SK-N-SH treated with all-trans-retinoic acid at 6 μM for 48 hours (cell line): ENCODE results near the gene MGLL.

ENCODE experiments used
- ATAC-seq: fragments of 200-7000 bp; cut with Tn5 transposase; 3 replicates; pipeline ENCODE4 v1.9.1; 2020; ENCODE audit warnings: mild to moderate bottlenecking, moderate library complexity
- ARNTL ChIP-seq: fragments of 450-650 bp; formaldehyde crosslinking; IDR thresholded peaks from 2 replicates; pipeline ENCODE4 v1.5.0; 2020; ENCODE audit warnings: low read depth, mild to moderate bottlenecking, moderate library complexity, borderline replicate concordance
- BACH2 ChIP-seq: fragments of 250-450 bp; sonication (Bioruptor Pico); IDR thresholded peaks from 2 replicates; pipeline ENCODE4 v1.9.0; 2021; ENCODE audit warnings: mild to moderate bottlenecking, borderline replicate concordance
- CSDC2 ChIP-seq: fragments of 250-450 bp; sonication (Bioruptor Pico); IDR thresholded peaks from 2 replicates; pipeline ENCODE4 v1.5.0; 2020; ENCODE audit warnings: mild to moderate bottlenecking, moderate library complexity
- ESRRG ChIP-seq: fragments of 250-450 bp; sonication (Bioruptor Pico); IDR thresholded peaks from 2 replicates; pipeline ENCODE4 v1.6.1; 2021; ENCODE audit warnings: mild to moderate bottlenecking
- GLIS3 ChIP-seq: fragments of 250-450 bp; sonication (Bioruptor Pico); IDR thresholded peaks from 2 replicates; pipeline ENCODE4 v1.5.0; 2020; ENCODE audit warnings: mild to moderate bottlenecking, moderate library complexity
- ISL1 ChIP-seq: fragments of 250-450 bp; sonication (Bioruptor Pico); IDR thresholded peaks from 2 replicates; pipeline ENCODE4 v2.1.2; 2022; ENCODE audit warnings: mild to moderate bottlenecking, moderate library complexity
- OSR1 ChIP-seq: fragments of 250-450 bp; sonication (Bioruptor Pico); IDR thresholded peaks from 2 replicates; pipeline ENCODE4 v1.8.0; 2022; ENCODE audit warnings: moderate library complexity, mild to moderate bottlenecking, inconsistent platforms
- POU6F1 ChIP-seq: fragments of 250-450 bp; sonication (Bioruptor Pico); IDR thresholded peaks from 2 replicates; pipeline ENCODE4 v1.8.0; 2021; ENCODE audit warnings: low read depth, mild to moderate bottlenecking, moderate library complexity, borderline replicate concordance
- PPARA ChIP-seq: fragments of 250-450 bp; sonication (Bioruptor Pico); IDR thresholded peaks from 2 replicates; pipeline ENCODE4 v1.5.0; 2020; ENCODE audit warnings: mild to moderate bottlenecking, borderline replicate concordance
- RARB ChIP-seq: fragments of 250-450 bp; sonication (Bioruptor Pico); IDR thresholded peaks from 2 replicates; pipeline ENCODE4 v1.8.0; 2021; ENCODE audit warnings: mild to moderate bottlenecking, moderate library complexity
- SNAI2 ChIP-seq: fragments of 250-450 bp; sonication (Bioruptor Pico); IDR thresholded peaks from 2 replicates; pipeline ENCODE4 v1.5.0; 2020; ENCODE audit warnings: mild to moderate bottlenecking, moderate library complexity
- TCF4 ChIP-seq: fragments of 250-450 bp; sonication (Bioruptor Pico); IDR thresholded peaks from 2 replicates; pipeline ENCODE4 v1.8.0; 2021; ENCODE audit warnings: mild to moderate bottlenecking, moderate library complexity, borderline replicate concordance
- TOX ChIP-seq: fragments of 250-450 bp; sonication (Bioruptor Pico); IDR thresholded peaks from 2 replicates; pipeline ENCODE4 v1.8.0; 2021; ENCODE audit warnings: mild to moderate bottlenecking, moderate library complexity, borderline replicate concordance
- TSHZ2 ChIP-seq: fragments of 250-450 bp; sonication (Bioruptor Pico); IDR thresholded peaks from 2 replicates; pipeline ENCODE4 v1.5.0; 2020; ENCODE audit warnings: mild to moderate bottlenecking, moderate library complexity
- ZC3H10 ChIP-seq: fragments of 250-450 bp; sonication (Bioruptor Pico); IDR thresholded peaks from 2 replicates; pipeline ENCODE4 v1.5.1; 2021; ENCODE audit warnings: mild to moderate bottlenecking, moderate library complexity
- ZFP3 ChIP-seq: fragments of 250-450 bp; sonication (Bioruptor Pico); IDR thresholded peaks from 2 replicates; pipeline ENCODE4 v1.5.0; 2020; ENCODE audit warnings: mild to moderate bottlenecking, moderate library complexity
- ZFP30 ChIP-seq: fragments of 450-650 bp; formaldehyde crosslinking; IDR thresholded peaks from 2 replicates; pipeline ENCODE4 v1.5.0; 2022; ENCODE audit warnings: mild to moderate bottlenecking, moderate library complexity
- ZNF565 ChIP-seq: fragments of 450-650 bp; formaldehyde crosslinking; conservative IDR thresholded peaks from 2 replicates; pipeline ENCODE4 v1.5.0; 2020; ENCODE audit warnings: low read depth, mild to moderate bottlenecking, moderate library complexity
- ZNF70 ChIP-seq: fragments of 450-650 bp; formaldehyde crosslinking; IDR thresholded peaks from 2 replicates; pipeline ENCODE4 v1.5.0; 2020; ENCODE audit warnings: mild to moderate bottlenecking, moderate library complexity
- ZNF8 ChIP-seq: fragments of 450-650 bp; formaldehyde crosslinking; IDR thresholded peaks from 2 replicates; pipeline ENCODE4 v1.5.0; 2020; ENCODE audit warnings: mild to moderate bottlenecking, moderate library complexity
- TF ChIP-seq, protein P1 (sequence below): fragments of 250-450 bp; sonication (Bioruptor Pico); IDR thresholded peaks from 2 replicates; pipeline ENCODE4 v1.5.1; 2020; ENCODE audit warnings: low read depth, mild to moderate bottlenecking, moderate library complexity
- TF ChIP-seq, protein P2 (sequence below): fragments of 250-450 bp; sonication (Bioruptor Pico); IDR thresholded peaks from 2 replicates; pipeline ENCODE4 v1.8.0; 2020; ENCODE audit warnings: mild to moderate bottlenecking, moderate library complexity, borderline replicate concordance
- TF ChIP-seq, protein P3 (sequence below): fragments of 250-450 bp; sonication (Bioruptor Pico); IDR thresholded peaks from 2 replicates; pipeline ENCODE4 v1.5.1; 2021; ENCODE audit warnings: mild to moderate bottlenecking, moderate library complexity

Gene MGLL

GRCh38 chr3:127800508-127800907 is 21.8 kb downstream of the MGLL start (continued):
- TF ChIP-seq, protein P1, sequence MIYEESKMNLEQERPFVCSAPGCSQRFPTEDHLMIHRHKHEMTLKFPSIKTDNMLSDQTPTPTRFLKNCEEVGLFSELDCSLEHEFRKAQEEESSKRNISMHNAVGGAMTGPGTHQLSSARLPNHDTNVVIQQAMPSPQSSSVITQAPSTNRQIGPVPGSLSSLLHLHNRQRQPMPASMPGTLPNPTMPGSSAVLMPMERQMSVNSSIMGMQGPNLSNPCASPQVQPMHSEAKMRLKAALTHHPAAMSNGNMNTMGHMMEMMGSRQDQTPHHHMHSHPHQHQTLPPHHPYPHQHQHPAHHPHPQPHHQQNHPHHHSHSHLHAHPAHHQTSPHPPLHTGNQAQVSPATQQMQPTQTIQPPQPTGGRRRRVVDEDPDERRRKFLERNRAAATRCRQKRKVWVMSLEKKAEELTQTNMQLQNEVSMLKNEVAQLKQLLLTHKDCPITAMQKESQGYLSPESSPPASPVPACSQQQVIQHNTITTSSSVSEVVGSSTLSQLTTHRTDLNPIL: no peak
- no peak for TF ChIP-seq OSR1 (CRISPR knock-in tag)
- TF ChIP-seq, all 23 proteins: peak for 0

DNA sequence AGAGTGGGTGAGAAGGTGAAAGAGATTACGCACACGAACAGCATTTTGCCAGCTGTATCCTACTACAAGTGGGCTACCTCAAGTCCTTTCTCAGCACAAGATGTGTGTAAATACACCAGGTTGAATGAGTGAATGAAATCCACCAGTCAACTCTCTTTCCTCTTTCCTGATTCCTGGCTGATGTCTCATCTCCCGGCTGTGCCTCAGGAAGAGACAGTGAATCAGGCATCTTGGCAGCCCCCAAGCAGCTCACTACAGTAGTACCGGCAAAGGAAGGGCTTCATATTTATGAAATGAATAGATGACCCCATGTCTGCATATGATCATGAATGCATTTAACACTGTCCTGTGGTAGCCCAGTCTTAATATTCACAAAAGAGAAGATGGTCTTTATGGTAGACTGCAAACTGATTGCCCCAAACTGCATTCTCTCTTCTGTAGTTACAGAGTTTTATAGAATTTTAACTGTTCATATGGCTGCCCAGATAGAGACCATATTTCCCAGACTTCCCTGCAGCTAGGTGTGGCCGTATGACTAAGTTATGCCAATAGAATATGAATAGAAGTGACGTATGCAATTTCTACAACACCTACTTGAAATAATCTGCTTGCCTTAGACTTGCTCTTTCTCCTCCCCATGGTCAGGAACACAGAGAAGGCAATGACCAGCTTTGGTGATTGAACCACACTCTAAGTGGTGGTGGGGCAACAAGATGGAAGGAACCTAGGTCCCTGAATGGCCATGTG is 22.7 kb downstream of the MGLL start:
- TF ChIP-seq ESRRG (CRISPR knock-in tag) (no peak), BACH2 (CRISPR knock-in tag) (no peak), ZNF8 (CRISPR knock-in tag) (no peak), ZFP3 (CRISPR knock-in tag) (no peak), RARB (no peak), GLIS3 (CRISPR knock-in tag) (no peak), ZNF565 (no peak), ARNTL (CRISPR knock-in tag) (no peak), OSR1 (CRISPR knock-in tag) (no peak), TSHZ2 (CRISPR knock-in tag) (no peak), ZNF70 (CRISPR knock-in tag) (no peak), TOX (CRISPR knock-in tag) (no peak), SNAI2 (CRISPR knock-in tag) (no peak), ZC3H10 (CRISPR knock-in tag) (no peak), ZFP30 (no peak), TCF4 (CRISPR knock-in tag) (no peak), CSDC2 (CRISPR knock-in tag) (no peak)
- TF ChIP-seq, protein P2, sequence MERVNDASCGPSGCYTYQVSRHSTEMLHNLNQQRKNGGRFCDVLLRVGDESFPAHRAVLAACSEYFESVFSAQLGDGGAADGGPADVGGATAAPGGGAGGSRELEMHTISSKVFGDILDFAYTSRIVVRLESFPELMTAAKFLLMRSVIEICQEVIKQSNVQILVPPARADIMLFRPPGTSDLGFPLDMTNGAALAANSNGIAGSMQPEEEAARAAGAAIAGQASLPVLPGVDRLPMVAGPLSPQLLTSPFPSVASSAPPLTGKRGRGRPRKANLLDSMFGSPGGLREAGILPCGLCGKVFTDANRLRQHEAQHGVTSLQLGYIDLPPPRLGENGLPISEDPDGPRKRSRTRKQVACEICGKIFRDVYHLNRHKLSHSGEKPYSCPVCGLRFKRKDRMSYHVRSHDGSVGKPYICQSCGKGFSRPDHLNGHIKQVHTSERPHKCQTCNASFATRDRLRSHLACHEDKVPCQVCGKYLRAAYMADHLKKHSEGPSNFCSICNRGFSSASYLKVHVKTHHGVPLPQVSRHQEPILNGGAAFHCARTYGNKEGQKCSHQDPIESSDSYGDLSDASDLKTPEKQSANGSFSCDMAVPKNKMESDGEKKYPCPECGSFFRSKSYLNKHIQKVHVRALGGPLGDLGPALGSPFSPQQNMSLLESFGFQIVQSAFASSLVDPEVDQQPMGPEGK: no peak
- TF ChIP-seq, protein P1: no peak
- TF ChIP-seq, all 23 proteins: peak for 0
- peak; percentile 85 for ATAC-seq

DNA sequence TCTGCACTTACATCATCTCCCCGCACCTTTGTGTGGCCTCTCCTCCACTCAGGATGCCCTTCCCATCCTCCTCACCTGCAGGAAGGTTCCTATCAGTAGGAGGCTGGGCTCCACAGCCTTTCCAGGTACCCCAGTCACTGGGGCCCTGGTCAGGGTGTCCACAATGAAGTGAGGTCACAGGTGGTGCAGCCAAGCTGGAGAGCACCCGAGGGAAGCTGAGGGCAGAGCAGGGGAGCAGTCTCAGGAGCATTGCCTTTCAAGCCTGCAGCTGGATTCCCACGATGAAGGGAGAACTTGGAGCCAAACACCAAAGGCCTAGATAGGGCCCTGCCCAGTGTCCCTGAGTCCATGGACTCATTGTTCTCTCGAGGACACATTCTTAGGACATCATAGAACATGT is 23.6 kb downstream of the MGLL start:
- ATAC-seq: no peak
- TF ChIP-seq ZFP30 (no peak), OSR1 (CRISPR knock-in tag) (no peak), ZC3H10 (CRISPR knock-in tag) (no peak), RARB (no peak), CSDC2 (CRISPR knock-in tag) (no peak), ZNF70 (CRISPR knock-in tag) (no peak), ZNF565 (no peak), POU6F1 (CRISPR knock-in tag) (no peak), ZNF8 (CRISPR knock-in tag) (no peak), PPARA (CRISPR knock-in tag) (no peak), ISL1 (CRISPR knock-in tag) (no peak)
- TF ChIP-seq, protein P3, sequence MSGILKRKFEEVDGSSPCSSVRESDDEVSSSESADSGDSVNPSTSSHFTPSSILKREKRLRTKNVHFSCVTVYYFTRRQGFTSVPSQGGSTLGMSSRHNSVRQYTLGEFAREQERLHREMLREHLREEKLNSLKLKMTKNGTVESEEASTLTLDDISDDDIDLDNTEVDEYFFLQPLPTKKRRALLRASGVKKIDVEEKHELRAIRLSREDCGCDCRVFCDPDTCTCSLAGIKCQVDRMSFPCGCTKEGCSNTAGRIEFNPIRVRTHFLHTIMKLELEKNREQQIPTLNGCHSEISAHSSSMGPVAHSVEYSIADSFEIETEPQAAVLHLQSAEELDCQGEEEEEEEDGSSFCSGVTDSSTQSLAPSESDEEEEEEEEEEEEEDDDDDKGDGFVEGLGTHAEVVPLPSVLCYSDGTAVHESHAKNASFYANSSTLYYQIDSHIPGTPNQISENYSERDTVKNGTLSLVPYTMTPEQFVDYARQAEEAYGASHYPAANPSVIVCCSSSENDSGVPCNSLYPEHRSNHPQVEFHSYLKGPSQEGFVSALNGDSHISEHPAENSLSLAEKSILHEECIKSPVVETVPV (CRISPR knock-in tag): no peak
- TF ChIP-seq, protein P2: no peak
